H4 (cell line): ENCODE results near the gene MX2. TPM values are rescaled to one million over a fixed set of nuclear protein-coding genes. Genes with fewer than 3 reads are reported as not detected.

ENCODE experiments used
- DNase-seq: peaks from one replicate; pipeline ENCODE4 v3.0.0-alpha.2; 2015; ENCODE audit warnings: low spot score
- total RNA-seq: library from RNA; depleted of rRNA; stranded (reverse); fragments of >200 nt; shearing (Covaris generic); gene quantifications from 2 replicates; pipeline ENCODE4 v1.2.3, GENCODE V29; 2014

The MX2 gene
- total RNA-seq, 1 experiment from 2014 or later, result 38.6 TPM

- no peak for DNase-seq
Measured at GRCh38 chr21:41387042-41387819, 25.4 kb downstream of the MX2 start.

- no peak for DNase-seq
Measured at GRCh38 chr21:41387824-41388223, 26.0 kb downstream of the MX2 start.

GRCh38 chr21:41388259-41388658 is 26.4 kb downstream of the MX2 start:
- no peak for DNase-seq

GRCh38 chr21:41390043-41390639 is 28.3 kb downstream of the MX2 start:
- no peak for DNase-seq

- no peak for DNase-seq
Measured at GRCh38 chr21:41393876-41394465, 32.1 kb downstream of the MX2 start.

GRCh38 chr21:41396558-41397075 is 34.8 kb downstream of the MX2 start:
- DNase-seq, result peak; percentile 67

- DNase-seq, result no peak
Measured at GRCh38 chr21:41397471-41397891, 35.7 kb downstream of the MX2 start.

- no peak for DNase-seq
Measured at GRCh38 chr21:41398251-41398650, 36.4 kb downstream of the MX2 start.

GRCh38 chr21:41398831-41399230 is 37.0 kb downstream of the MX2 start:
- DNase-seq, result no peak

GRCh38 chr21:41399246-41399800 is 37.5 kb downstream of the MX2 start:
- DNase-seq, result no peak

- DNase-seq, result no peak
Measured at GRCh38 chr21:41402231-41402630, 40.4 kb downstream of the MX2 start.

- no peak for DNase-seq
Measured at GRCh38 chr21:41402796-41403195, 41.0 kb downstream of the MX2 start.

GRCh38 chr21:41403331-41403730 is 41.5 kb downstream of the MX2 start:
- DNase-seq, result no peak

GRCh38 chr21:41403966-41404365 is 42.1 kb downstream of the MX2 start:
- no peak for DNase-seq

GRCh38 chr21:41405321-41405720 is 43.5 kb downstream of the MX2 start:
- DNase-seq, result no peak

- DNase-seq, result no peak
Measured at GRCh38 chr21:41406340-41406739, 44.5 kb downstream of the MX2 start.

- DNase-seq, result no peak
Measured at GRCh38 chr21:41407541-41408460, 46.0 kb downstream of the MX2 start.

- no peak for DNase-seq
Measured at GRCh38 chr21:41410361-41410760, 48.5 kb downstream of the MX2 start.

GRCh38 chr21:41410767-41411448 is 49.1 kb downstream of the MX2 start:
- no peak for DNase-seq

GRCh38 chr21:41411449-41412089 is 49.7 kb downstream of the MX2 start:
- DNase-seq, result peak; percentile 54
